Osteoblast (primary cell): ENCODE results near the gene GRID1. TPM values are rescaled to one million over a fixed set of nuclear protein-coding genes. Genes with fewer than 3 reads are reported as not detected.
A peak's percentile ranks its signal among the peaks of the same experiment; 100 is the strongest.

Experiments used
- DNase-seq: peaks from one replicate; pipeline ENCODE4 v3.0.0; 2011; ENCODE audit warnings: low spot score, mixed read lengths; ENCODE audit not compliant: insufficient read length; ENCODE audit errors: missing footprints
- H2AFZ ChIP-seq: 2 replicates; pipeline ENCODE4 v1.6.0; 2011; ENCODE audit warnings: mild to moderate bottlenecking, low read length
- H3K27ac ChIP-seq: 2 replicates; pipeline ENCODE4 v1.5.1; 2011; ENCODE audit warnings: mild to moderate bottlenecking, low read depth, low read length, moderate library complexity
- H3K27me3 ChIP-seq: 2 replicates; pipeline ENCODE4 v1.6.0; 2012; ENCODE audit warnings: mild to moderate bottlenecking, control low read depth, inconsistent platforms, low read length, moderate library complexity; ENCODE audit not compliant: insufficient read depth
- H3K36me3 ChIP-seq: 2 replicates; pipeline ENCODE4 v1.5.1; 2011; ENCODE audit warnings: mild to moderate bottlenecking, low read length, control low read depth, moderate library complexity; ENCODE audit not compliant: insufficient read depth
- H3K4me1 ChIP-seq: 2 replicates; pipeline ENCODE4 v1.5.1; 2011; ENCODE audit warnings: mild to moderate bottlenecking, low read length, control low read depth, moderate library complexity; ENCODE audit not compliant: insufficient read depth
- H3K4me2 ChIP-seq: 2 replicates; pipeline ENCODE4 v1.6.0; 2011; ENCODE audit warnings: mild to moderate bottlenecking, low read length; ENCODE audit not compliant: insufficient read depth
- H3K4me3 ChIP-seq: fragments of 200-600 bp; sonication (generic); 3 replicates; pipeline ENCODE4 v1.5.1; 2012; ENCODE audit warnings: mild to moderate bottlenecking, low read length, inconsistent platforms; ENCODE audit not compliant: insufficient read depth
- H3K79me2 ChIP-seq: 2 replicates; pipeline ENCODE4 v1.6.0; 2012; ENCODE audit warnings: mild to moderate bottlenecking, low read length, control low read depth, inconsistent platforms; ENCODE audit not compliant: insufficient read depth
- H3K9me3 ChIP-seq: 2 replicates; pipeline ENCODE4 v1.5.1; 2011; ENCODE audit warnings: low read depth, low read length, control low read depth
- H4K20me1 ChIP-seq: 2 replicates; pipeline ENCODE4 v1.6.0; 2012; ENCODE audit warnings: mild to moderate bottlenecking, low read length, control low read depth; ENCODE audit not compliant: insufficient read depth
- total RNA-seq: library from RNA; depleted of rRNA; stranded (reverse); fragments of >200 nt; gene quantifications from 2 replicates; pipeline ENCODE4 v1.2.3, GENCODE V29; 2012
- TF ChIP-seq, protein P1 (sequence below): IDR thresholded peaks from 2 replicates; pipeline ENCODE4 v1.5.1; 2011; ENCODE audit warnings: mild to moderate bottlenecking, low read depth, low read length, moderate library complexity; ENCODE audit errors: extremely low read depth

The GRID1 gene
- total RNA-seq, 1 donor: not detected

DNA sequence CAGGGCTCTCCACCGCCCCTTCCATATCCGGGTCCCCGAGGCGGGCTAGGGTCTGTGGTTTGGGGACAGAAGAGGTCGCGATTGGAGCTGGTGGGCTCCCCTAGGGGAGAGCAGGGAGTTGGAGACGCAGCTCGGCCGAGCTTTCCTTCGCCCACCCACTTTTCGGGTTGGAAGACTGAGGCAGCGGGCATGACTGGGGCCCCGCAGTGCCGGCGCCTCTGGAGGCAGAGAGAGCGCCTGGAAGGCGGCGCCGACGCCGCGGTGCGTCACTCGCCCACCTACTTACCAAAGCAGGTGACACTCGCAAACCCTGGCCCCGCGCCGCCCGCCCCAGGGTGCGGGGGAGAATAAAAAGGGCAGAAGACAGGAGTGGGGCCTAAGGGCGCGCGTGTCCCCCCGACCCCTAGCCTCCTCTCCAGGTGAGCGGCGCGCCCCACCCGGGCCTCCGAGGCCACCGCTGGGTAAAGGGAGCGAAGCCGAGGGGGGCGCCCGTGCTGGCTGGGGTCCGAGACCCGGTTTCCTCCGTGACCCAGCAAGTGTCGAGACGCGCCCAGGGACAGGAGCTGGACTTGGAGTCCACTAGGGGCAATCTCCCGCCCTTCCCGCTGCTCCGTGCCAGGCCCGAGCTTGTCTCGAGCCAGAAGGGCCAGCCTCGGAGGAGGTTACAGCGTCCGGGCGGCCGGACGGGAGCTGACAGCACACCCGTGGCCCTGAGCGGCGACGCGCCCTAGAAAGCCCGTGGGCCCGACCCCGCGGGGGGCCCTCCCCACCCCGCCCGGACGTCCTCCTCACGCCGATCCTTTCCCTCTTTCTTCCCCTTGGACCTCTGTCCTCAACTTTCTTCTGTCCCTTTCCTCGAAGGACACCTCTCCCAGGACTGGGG is 34.4 kb upstream of the GRID1 start:
- Histone ChIP-seq H3K4me3 (peak overlapping the region; percentile 83), H3K4me1 (peaks cover 23% of the 10 kb centered on the region), H2AFZ (peak overlapping the region; percentile 92), H3K27ac (peak overlapping the region; percentile 41), H3K4me2 (peak overlapping the region; percentile 92), H3K9me3 (no peaks in the 10 kb centered on the region), H3K27me3 (peaks cover 3% of the 10 kb centered on the region), H4K20me1 (no peaks in the 10 kb centered on the region), H3K79me2 (no peaks in the 10 kb centered on the region), H3K36me3 (no peaks in the 10 kb centered on the region)
- peak; percentile 90 for DNase-seq
- TF ChIP-seq, protein P1, sequence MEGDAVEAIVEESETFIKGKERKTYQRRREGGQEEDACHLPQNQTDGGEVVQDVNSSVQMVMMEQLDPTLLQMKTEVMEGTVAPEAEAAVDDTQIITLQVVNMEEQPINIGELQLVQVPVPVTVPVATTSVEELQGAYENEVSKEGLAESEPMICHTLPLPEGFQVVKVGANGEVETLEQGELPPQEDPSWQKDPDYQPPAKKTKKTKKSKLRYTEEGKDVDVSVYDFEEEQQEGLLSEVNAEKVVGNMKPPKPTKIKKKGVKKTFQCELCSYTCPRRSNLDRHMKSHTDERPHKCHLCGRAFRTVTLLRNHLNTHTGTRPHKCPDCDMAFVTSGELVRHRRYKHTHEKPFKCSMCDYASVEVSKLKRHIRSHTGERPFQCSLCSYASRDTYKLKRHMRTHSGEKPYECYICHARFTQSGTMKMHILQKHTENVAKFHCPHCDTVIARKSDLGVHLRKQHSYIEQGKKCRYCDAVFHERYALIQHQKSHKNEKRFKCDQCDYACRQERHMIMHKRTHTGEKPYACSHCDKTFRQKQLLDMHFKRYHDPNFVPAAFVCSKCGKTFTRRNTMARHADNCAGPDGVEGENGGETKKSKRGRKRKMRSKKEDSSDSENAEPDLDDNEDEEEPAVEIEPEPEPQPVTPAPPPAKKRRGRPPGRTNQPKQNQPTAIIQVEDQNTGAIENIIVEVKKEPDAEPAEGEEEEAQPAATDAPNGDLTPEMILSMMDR: peak; percentile 22

DNA sequence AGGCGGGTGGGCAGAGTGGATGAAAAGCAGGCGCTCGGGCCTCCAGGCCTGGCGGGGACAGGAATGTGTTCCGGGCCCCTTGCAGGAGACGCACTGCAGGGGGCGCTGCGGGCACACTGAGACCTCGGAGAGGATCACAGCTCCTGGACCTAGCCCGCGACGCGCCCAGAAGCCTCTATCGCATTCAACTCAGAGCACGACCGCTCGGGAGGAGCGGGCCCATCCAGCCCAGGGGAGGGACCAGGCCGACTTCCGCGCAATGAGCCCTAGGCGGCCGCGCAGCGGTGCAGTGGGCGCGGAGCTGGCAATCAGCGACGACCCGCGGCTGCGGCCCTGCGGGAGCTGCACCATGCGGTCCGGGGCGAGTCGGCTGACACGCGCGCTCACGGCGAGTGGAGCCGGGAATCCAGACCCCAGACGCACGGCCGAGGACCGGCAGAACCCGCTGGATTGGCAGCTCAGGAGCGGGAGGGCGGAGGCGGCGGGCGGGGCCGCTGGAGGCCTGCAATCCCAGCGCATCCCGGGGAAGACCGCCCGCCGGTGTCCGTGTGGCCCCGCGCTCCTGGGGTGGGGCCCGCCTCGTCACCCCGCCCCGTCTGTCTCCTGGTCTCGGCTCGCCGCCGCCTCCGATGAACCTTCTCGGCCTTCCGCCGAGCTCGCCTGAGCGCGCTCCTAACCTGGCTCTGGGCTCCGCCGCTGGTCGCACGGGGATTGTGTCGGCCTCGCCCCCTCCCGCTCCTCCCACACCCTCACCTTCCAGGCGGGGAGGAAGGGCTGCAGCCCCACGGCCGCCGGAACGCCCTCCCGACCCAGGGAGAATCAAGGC is 33.5 kb upstream of the GRID1 start:
- Histone ChIP-seq H3K4me3 (peak overlapping the region; percentile 83), H3K4me2 (peak overlapping the region; percentile 92), H3K27ac (peak overlapping the region; percentile 41), H4K20me1 (no peaks in the 10 kb centered on the region), H3K79me2 (no peaks in the 10 kb centered on the region), H2AFZ (peak overlapping the region; percentile 92), H3K27me3 (peaks cover 3% of the 10 kb centered on the region), H3K36me3 (no peaks in the 10 kb centered on the region), H3K4me1 (peaks cover 23% of the 10 kb centered on the region), H3K9me3 (no peaks in the 10 kb centered on the region)
- TF ChIP-seq, protein P1: peak; percentile 87
- peak; percentile 98 for DNase-seq

DNA sequence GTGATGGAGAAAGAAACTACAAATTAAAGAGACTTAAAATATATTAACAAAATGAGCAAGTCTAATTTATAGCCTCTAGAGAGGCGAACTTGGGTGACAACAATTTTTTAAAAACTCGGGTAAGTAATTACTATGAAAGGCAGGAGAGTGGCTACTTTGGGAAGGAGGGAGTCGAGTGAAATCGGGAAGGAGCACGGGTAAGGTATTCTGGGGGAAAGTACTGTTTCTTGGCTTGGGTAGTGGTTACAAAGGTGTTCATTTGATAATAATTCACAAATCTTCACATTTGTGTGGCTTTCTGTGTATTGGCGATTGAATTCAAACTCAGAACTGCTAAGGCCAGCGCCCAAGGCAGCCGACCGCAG is 32.9 kb upstream of the GRID1 start:
- H3K36me3 ChIP-seq: no peaks in the 10 kb centered on the region
- H3K4me3 ChIP-seq: peak overlapping the region; percentile 83
- H3K9me3 ChIP-seq: no peaks in the 10 kb centered on the region
- DNase-seq: no peak
- H2AFZ ChIP-seq: peak overlapping the region; percentile 92
- H3K4me2 ChIP-seq: peak overlapping the region; percentile 92
- peaks cover 3% of the 10 kb centered on the region for H3K27me3 ChIP-seq
- H4K20me1 ChIP-seq: no peaks in the 10 kb centered on the region
- H3K27ac ChIP-seq: no peak overlapping the region
- TF ChIP-seq, protein P1: no peak
- no peaks in the 10 kb centered on the region for H3K79me2 ChIP-seq
- H3K4me1 ChIP-seq: peaks cover 23% of the 10 kb centered on the region

DNA sequence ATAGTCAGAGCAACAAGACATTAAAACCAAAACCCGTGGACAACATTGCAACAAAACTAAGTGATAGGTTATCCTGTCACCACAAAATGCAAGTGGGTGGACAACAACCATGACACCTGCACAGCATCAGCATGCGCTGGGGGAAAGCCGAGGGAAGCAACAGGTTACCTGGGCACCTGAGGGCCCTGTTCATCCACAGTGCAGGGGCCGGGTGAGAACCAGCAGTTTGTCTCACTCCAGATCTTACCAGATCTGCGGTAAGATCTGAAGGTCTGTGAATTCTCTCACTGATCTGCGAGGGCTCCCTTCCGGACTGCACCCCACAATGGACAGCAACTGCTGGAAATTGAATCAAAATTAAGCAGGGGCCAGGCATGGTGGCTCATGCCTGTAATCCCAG is 30.5 kb upstream of the GRID1 start:
- Histone ChIP-seq H4K20me1 (no peaks in the 10 kb centered on the region), H3K4me3 (no peak overlapping the region), H3K4me2 (no peak overlapping the region), H3K79me2 (no peaks in the 10 kb centered on the region), H2AFZ (no peak overlapping the region), H3K9me3 (no peaks in the 10 kb centered on the region), H3K27me3 (peaks cover 3% of the 10 kb centered on the region), H3K36me3 (no peaks in the 10 kb centered on the region), H3K4me1 (peaks cover 13% of the 10 kb centered on the region), H3K27ac (no peak overlapping the region)
- TF ChIP-seq, protein P1: no peak
- DNase-seq: no peak
